NCI-H2171 treated with DMSO at 0.1 percent for 48 hours (cell line): ENCODE results near the gene CST5.
"Not testable (repeated sequence)": the region's sequence is repeated elsewhere in the genome, so short reads cannot be mapped to it uniquely, and the experiment has no call there.

Experiments used
- DNase-seq: peaks from one replicate; lab custom pipeline; 2025; lab: John Stamatoyannopoulos, UW

Gene CST5

DNA sequence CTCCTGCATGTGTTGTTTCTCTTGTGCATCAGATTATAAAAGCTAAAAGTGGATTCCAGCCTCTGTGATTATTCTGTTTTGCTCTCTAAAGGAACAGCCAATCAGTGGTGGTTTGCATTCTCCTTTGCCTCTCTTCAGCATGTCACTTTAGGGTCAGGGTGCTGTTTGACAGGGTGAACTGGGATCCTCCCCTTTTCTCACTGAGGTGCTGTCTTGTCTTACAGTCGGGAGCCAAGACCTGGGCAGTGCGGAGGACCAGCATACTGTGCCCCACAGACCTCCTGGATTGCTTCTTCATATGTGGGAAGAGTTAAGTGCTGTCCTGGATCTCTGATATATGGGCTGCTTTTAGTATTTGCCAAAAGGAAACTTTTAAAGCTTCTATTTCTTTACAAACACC is 37.9 kb downstream of the CST5 start:
- DNase-seq, result no peak

DNA sequence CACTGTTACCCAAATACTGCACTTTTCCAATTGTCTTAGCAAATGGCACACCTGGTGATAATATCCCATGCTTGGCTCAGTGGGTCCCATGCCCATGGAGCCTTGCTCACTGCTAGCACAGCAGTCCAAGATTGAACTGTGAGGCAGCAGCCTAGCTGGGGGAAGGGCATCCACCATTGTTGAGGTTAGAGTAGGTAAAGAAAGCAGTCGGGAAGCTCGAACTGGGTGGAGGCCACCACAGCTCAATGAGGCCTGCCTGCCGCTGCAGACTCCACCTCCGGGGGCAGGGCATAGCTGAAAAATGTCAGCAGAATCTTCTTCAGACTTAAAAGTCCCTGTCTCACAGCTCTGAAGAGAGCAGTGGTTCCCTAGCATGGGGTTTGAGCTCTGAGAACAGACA is 43.8 kb downstream of the CST5 start:
- DNase-seq, result no peak

DNA sequence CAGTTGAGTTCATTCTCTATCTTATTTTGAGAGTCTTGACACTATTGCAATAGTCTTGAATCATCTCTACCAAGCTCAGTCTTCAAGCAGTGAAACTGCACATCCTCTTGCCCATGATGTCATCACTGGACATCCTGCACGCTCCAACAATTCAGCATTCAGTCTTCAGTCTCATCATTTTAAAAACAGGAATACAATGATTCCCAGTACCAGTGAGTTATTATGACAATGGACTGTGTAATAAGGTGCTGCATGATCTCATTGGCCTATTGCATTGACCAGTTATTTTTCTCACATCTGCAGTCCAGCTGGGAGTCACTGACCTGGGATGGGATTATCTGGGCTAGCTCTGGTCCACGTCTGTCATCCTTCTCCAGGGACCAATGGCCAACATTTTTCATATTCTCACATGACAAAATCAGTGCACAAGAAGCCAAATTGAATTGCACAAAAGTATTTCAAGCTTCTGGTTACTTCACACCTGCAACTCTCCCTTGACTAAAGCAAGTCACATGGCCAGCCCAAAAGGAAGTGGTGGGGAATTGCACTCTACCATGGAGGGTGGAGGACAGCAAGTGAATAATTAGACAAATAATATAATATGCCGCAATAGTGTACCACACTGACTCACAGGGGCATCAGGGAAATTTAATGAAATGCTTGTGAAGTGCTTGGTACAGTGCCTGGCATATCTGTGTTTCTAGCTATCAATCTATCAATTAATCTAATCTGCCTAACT is 46.6 kb downstream of the CST5 start:
- no peak for DNase-seq

DNA sequence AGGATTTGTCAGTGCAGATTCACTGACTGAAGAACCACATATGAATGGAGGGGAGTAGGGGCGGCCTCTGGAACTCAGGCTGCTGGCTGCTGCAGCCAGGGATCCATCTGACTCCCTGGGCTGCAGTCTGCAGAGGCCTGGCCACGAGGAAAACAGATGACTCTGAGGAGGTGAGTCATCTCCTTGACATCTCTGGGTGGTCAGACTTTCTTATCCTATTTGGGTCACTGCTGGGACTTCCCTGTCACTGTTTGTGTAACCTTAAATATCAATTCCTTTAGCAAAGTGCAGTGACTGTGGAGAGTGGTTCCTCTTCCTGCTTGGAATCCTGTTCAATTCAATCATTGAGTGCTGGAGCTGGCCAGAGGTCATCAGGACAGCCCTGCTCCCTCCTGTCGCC is 47.6 kb downstream of the CST5 start:
- not testable (repeated sequence) for DNase-seq

DNA sequence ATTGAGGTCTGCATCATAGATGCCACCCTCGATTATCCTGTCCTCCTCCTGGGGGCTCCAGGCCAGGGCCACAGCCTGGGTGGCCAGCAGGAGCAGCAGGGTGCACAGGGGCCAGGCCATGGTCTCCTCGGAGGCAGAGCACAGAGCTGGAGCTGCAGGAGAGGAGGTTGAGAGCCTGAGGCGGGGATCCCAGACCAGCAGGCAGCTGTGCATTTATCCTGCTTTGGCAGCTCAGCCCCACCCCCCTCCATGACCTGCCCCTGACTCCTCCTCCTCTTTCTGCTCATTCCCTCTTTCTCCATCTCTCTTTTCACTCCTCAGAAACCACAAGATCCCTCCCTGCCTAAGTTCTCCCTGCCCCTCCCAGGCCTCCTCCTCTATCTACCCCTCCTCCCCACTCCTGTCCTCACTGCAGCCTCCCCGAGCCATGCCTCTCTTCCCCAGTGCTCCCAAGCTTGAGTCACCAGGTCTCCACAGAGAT is 53.0 kb downstream of the CST5 start, which contains the start of gene CST2:
TSS of gene CST2 (minus strand) at position 189 of the 481 bp plus-strand sequence. CDS start at position 120, 69 bp downstream.
- no peak for DNase-seq
